Stromal cell of bone marrow (primary cell): ENCODE data around the gene CCDC69.
"Not testable (repeated sequence)": the region's sequence is repeated elsewhere in the genome, so short reads cannot be mapped to it uniquely, and the experiment has no call there.

ENCODE experiments used
- DNase-seq: peaks from one replicate; pipeline ENCODE4 v3.0.0-alpha.2; 2012; ENCODE audit warnings: low read depth

The CCDC69 gene

GRCh38 chr5:151222054-151222789 lies 1.7 kb downstream of the CCDC69 start:
- no peak for DNase-seq

GRCh38 chr5:151221574-151221973 lies 2.3 kb downstream of the CCDC69 start:
- DNase-seq = no peak

DNA sequence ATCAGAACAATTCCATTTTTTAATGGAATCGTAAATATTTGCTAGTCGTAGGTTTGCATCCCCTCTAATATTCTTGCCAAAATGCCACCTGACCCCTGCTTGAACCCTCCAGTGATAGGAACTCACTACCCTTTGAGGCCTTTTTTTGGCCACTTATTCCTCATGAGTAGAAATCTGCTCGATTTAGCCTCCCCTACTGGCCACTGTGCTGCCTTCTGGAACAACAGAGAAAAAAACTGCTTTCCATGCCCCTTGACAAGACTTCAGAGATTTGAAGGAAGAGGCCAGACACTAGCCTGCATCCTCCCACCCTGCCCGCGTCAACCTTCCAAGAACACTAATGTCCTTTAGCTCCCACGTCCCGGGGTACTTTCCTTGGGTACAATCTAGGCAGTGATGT lies 4.1 kb downstream of the CCDC69 start:
- no peak for DNase-seq

DNA sequence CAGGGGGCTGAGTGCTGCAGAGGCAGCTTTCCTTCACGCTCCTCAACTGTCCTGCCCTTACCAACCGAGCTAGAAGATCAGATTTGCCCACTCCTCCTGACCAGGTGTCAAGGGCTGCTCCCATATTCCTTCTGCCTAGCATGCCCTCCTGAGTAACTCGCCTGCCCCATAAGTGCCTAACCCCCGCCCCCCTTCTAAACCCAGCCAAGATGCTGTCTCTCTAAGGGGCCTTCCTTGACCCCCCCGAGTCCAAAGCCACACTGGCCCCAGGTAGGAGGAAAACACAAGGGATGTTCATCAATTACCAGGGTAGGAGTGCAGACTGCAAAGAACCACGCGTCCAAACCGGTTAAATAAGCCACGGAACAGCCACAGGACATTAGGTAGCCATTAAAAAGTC lies 4.8 kb downstream of the CCDC69 start:
- DNase-seq = no peak

GRCh38 chr5:151218177-151218576 lies 5.7 kb downstream of the CCDC69 start:
- DNase-seq = no peak

DNA sequence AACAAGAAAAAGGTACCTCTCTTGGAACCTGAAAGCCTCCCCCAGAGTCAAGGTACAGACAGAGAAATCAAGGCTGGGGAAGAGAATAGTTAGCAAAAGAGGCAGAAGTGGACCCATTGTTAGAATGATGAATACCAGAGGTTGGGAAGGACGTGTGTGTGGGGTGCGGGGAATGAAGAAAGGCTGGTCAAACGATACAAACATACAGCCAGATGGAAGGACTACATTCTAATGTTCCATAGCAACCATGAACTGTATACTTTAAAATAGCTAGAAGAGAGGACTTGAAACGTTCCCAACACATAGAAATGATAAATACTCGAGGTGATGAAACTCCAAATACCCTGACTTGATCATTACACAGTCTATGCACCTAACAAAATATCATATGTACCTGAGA lies 7.1 kb downstream of the CCDC69 start:
- no peak for DNase-seq

GRCh38 chr5:151215546-151215880 lies 8.4 kb downstream of the CCDC69 start:
- DNase-seq = no peak

GRCh38 chr5:151214614-151215545 lies 9.0 kb downstream of the CCDC69 start:
- no peak for DNase-seq

- no peak for DNase-seq
Observed at GRCh38 chr5:151213803-151214613, 9.9 kb downstream of the CCDC69 start.

DNA sequence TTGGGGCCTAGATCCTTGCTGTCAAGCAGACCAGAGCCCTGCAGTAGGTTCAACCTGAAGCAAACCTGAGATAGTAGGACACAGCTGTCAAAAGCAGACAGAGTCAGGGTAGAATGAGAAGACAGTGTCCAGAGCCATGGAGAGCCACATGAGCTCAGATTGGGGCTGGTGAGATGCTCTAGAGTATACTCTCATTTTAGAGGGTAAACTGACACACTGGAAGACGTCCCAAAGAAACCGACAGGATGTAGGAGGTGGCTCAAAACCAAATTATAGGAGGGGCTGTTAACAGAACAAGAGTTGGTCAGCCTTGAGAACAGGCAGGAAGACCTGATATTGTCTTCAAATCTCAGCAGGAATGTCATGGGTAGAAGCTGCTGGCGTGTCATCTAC lies 11.5 kb downstream of the CCDC69 start:
- no peak for DNase-seq

GRCh38 chr5:151208481-151208914 lies 15.4 kb downstream of the CCDC69 start:
- DNase-seq = no peak

- DNase-seq = no peak
Observed at GRCh38 chr5:151205411-151205810, 18.5 kb downstream of the CCDC69 start.

DNA sequence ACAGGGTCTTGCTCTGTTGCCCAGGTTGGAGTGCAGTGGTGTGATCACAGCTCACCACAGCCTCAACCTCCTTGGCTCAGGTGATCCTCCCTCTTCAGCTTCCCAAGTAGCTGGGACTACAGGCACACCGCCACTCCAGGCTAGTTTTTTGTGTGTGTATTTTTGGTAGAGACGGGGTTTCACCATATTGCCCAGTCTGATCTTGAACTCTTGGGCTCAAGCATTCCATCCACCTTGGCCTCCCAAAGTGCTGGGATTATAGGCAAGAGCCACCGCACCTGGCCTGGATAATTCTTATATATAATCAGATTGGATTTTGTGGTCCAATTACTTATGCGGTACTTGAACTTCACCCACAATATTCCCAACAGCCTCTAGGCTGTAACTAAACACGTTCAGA lies 19.8 kb downstream of the CCDC69 start:
- no peak for DNase-seq

DNA sequence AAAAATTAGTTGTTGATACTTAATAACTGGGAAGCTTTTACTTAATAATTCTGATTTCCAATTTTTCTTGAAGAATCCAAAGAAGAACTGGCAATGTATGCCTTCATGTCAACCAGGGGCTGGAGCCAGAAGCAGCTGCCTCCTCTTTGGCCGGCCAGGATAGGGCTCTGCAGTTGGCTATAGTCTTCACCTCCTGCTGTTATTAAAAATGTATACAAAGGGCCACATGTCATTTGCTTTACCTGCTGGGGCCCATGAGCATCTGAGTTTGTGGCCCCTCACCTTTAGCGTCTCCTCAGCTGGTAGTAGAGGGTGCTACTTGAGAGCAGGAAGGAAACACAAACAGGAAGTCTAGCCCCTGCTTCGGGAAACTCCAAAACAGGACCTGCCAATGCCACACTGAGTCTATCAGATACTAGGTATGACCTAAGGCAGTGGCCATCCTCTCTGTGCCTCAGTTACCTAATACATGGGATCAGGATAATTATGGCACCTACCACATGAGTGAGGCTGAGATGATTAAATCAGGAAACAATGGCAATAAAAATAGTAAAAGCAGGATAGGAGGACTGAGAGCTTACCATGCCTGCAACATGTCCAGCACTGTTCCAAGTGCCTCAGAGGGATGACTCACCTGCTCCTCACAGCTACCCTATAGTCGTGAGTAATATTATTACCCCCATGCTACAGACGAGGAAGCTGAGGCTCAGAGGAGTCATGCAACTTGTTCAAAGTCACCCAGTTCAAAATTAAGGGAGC lies 21.3 kb downstream of the CCDC69 start:
- peak; percentile 65 for DNase-seq

- no peak for DNase-seq
Observed at GRCh38 chr5:151200913-151201595, 22.8 kb downstream of the CCDC69 start.

DNA sequence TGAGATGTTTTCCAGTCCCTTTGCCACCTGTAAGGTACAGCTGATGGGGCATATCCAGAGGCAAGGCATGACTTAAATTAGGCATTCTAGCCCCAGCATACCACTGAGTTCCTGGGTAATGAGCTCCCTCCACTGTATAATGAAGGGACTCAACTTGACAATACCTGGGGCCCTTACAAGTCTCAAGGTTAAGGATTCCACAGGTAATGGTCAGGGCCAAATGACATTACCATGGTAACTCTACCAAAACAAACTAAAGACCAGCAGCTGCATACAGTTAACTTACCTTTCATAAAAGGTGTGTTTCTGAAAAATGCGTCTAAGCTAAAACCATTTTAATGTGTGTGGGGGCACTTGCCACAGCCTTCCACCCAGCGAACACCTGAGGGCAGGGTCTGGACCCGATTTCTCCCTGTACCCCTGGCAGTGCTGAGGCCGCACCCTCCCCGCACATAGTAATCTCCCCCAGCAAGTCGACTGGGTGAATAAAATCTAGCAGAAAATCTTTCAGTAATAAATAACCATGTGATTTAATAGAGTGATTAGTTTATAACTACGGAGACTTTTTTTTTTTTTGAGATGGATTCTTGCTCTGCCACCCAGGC lies 24.2 kb downstream of the CCDC69 start:
- DNase-seq = no peak

DNA sequence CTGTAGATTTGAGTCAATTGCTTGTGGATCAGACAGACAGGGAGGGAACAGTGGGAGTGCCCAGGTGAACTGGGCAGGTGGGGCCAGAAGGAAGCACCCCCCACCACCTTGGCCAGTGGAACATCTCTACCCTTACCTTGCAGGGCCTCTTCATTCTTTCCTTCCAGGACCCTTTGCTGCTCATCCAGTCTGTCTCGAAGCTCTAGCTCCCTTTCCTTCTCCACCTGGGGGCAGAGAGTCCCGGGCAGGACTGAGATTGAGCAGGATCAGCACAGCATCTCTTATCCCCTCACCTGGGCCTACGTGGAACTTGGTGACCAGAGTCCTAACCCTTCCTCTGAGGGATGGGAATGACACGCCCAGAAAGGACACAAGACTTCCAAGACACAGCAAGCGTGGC lies 25.0 kb downstream of the CCDC69 start:
- no peak for DNase-seq

GRCh38 chr5:151197291-151197600 lies 26.6 kb downstream of the CCDC69 start:
- DNase-seq = not testable (repeated sequence)

- no peak for DNase-seq
Observed at GRCh38 chr5:151196556-151197290, 27.2 kb downstream of the CCDC69 start.

DNA sequence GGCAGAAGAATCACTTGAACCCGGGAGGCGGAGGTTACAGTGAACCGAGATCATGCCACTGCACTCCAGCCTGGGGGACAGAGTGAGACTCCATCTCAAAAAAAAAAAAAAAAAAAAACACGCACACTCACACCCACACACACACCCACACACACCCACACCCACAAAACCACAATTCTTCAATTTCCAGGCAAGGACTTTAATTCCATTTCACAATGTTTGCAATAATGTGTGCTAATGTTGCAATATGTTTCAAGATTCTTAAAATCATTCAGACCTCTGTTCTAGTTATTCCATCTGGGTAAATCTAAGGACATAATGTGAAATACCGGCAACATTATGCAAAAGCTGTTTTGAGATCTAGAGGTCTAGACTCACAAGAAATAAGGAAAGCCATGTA lies 28.3 kb downstream of the CCDC69 start:
- peak; percentile 72 for DNase-seq
